Aorta (tissue), 5 donors: ENCODE measurements around the gene COX10. TPM values are rescaled to one million over a fixed set of nuclear protein-coding genes. Genes with fewer than 3 reads are reported as not detected.

Experiments
- ATAC-seq: fragments of 200-7000 bp; cut with Tn5 transposase; one replicate; pipeline ENCODE4 v1.9.1; 2022; ENCODE audit warnings: moderate library complexity; ENCODE audit not compliant: low FRiP score
- DNase-seq, 2 donors: peaks; one replicate each; pipeline ENCODE4 v3.0.0-alpha.2; 2020
- H3K27ac ChIP-seq, 2 donors: one replicate each; pipeline ENCODE4 v1.5.1; 2013; ENCODE audit warnings: low read length in 2 of 2, mild to moderate bottlenecking in 2 of 2, moderate library complexity in 2 of 2, control low read depth in 1 of 2, inconsistent platforms in 1 of 2, low read depth in 1 of 2
- H3K27me3 ChIP-seq, 2 donors: one replicate each; pipeline ENCODE4 v1.6.1; 2013; ENCODE audit warnings: control low read depth in 1 of 2, low read length in 1 of 2, mild to moderate bottlenecking in 1 of 2, moderate library complexity in 1 of 2; ENCODE audit not compliant: insufficient read depth in 2 of 2, control insufficient read depth in 1 of 2
- H3K36me3 ChIP-seq, 2 donors: one replicate each; pipeline ENCODE4 v1.6.1; 2013; ENCODE audit warnings: control low read depth in 1 of 2, low read length in 1 of 2, mild to moderate bottlenecking in 1 of 2; ENCODE audit not compliant: insufficient read depth in 2 of 2, control insufficient read depth in 1 of 2
- H3K4me1 ChIP-seq, 2 donors: one replicate each; pipeline ENCODE4 v1.6.1; 2013; ENCODE audit warnings: low read length in 2 of 2, control low read depth in 1 of 2, mild to moderate bottlenecking in 1 of 2, moderate library complexity in 1 of 2; ENCODE audit not compliant: insufficient read depth in 2 of 2, control insufficient read depth in 1 of 2
- H3K4me3 ChIP-seq, 2 donors: one replicate each; pipeline ENCODE4 v1.5.1; 2013; ENCODE audit warnings: low read length in 2 of 2, control low read depth in 1 of 2, mild to moderate bottlenecking in 1 of 2
- H3K9me3 ChIP-seq: one replicate; pipeline ENCODE4 v1.6.1; 2013; ENCODE audit warnings: mild to moderate bottlenecking, low read length; ENCODE audit not compliant: control insufficient read depth
- WGBS, 2 donors: extraction: QIAGEN DNeasy Blood & Tissue Kit; methylation state at CpG; one replicate each; pipeline ENCODE4 v1.1.7; 2013; 5-methylcytosine and 5-hydroxymethylcytosine counted together
- intact Hi-C, 2 donors: fragments of 100-400 bp; cut with DNase I; formaldehyde crosslinking; loops; one replicate each; pipeline versions ENCODE4 v1.14.2 to v1.15.0; 2022
- polyA plus RNA-seq, 2 donors: library from polyadenylated mRNA; stranded (reverse); fragments of 200-250 nt; gene quantifications; one replicate each; pipeline ENCODE4 v1.2.3, GENCODE V29; 2013
- total RNA-seq, 2 donors: library from RNA; stranded (reverse); fragmentation: NEBNext Ultra II Directional; extraction: Animal tissue kit (Norgen Biotek cat#: 25700); gene quantifications; one replicate each; pipeline ENCODE4 v1.2.1, GENCODE V29; 2021
- donor health status: healthy with polysubstance abuse.
- donor health status: Bipolar disorder and iron deficiency.
- donor health status: DM: no; HTN: no; CAD: no.
- donor health status: DM: no; HTN: no; CAD: no.
- donor health status: DM: yes; HTN: yes; CAD: no.

Gene COX10
- total and polyA plus RNA-seq, 4 donors, result 2.5 to 9.9 (median 6.6) TPM

- no peak for DNase-seq
- Histone ChIP-seq H3K9me3 (no peaks in the 10 kb centered on the region), H3K4me1 (no peaks in the 10 kb centered on the region), H3K4me3 (no peak overlapping the region), H3K27ac (no peak overlapping the region), H3K27me3 (no peaks in the 10 kb centered on the region), H3K36me3 (peaks cover 2 to 3% of the 10 kb centered on the region in 2 donors)
- 93% methylated on average over 8 of the region's 8 CpGs for WGBS, 2 donors
- no peak for ATAC-seq
- intact Hi-C loops, result no loop called here
These were observed 13.5 kb downstream of the COX10 start for GRCh38 chr17:14082848-14083247.

GRCh38 chr17:14084955-14085354, 15.7 kb downstream of the COX10 start:
- no peaks in the 10 kb centered on the region for H3K9me3 ChIP-seq
- 96 to 97% methylated on average over 2 of the region's 2 CpGs for WGBS, 2 donors
- no peak overlapping the region for H3K27ac ChIP-seq
- H3K27me3 ChIP-seq, result no peaks in the 10 kb centered on the region
- intact Hi-C loops, result no loop called here
- DNase-seq, result no peak
- no peaks in the 10 kb centered on the region for H3K4me1 ChIP-seq
- ATAC-seq, result no peak
- no peak overlapping the region for H3K4me3 ChIP-seq
- H3K36me3 ChIP-seq, result no peaks in the 10 kb centered on the region

- intact Hi-C loops, result no loop called here
- H3K9me3 ChIP-seq, result no peaks in the 10 kb centered on the region
- ATAC-seq, result no peak
- H3K36me3 ChIP-seq, result no peaks in the 10 kb centered on the region
- 96 to 97% methylated on average over 2 of the region's 2 CpGs for WGBS, 2 donors
- no peak overlapping the region for H3K27ac ChIP-seq
- H3K27me3 ChIP-seq, result no peaks in the 10 kb centered on the region
- no peak for DNase-seq
- H3K4me1 ChIP-seq, result no peaks in the 10 kb centered on the region
- no peak overlapping the region for H3K4me3 ChIP-seq
These were observed 16.9 kb downstream of the COX10 start for GRCh38 chr17:14086189-14086588.

- no peak overlapping the region for H3K4me3 ChIP-seq
- H3K27me3 ChIP-seq, result no peaks in the 10 kb centered on the region
- no peaks in the 10 kb centered on the region for H3K9me3 ChIP-seq
- no peaks in the 10 kb centered on the region for H3K36me3 ChIP-seq
- intact Hi-C loops, result no loop called here
- DNase-seq (no peak), ATAC-seq (no peak)
- no peak overlapping the region for H3K27ac ChIP-seq
- no peaks in the 10 kb centered on the region for H3K4me1 ChIP-seq
- 90 to 96% methylated on average over 1 of the region's 1 CpG for WGBS, 2 donors
These were observed 19.9 kb downstream of the COX10 start for GRCh38 chr17:14089179-14089578.

GRCh38 chr17:14091367-14091766, 22.1 kb downstream of the COX10 start:
- no peak overlapping the region for H3K27ac ChIP-seq
- no peak overlapping the region for H3K4me3 ChIP-seq
- no peaks in the 10 kb centered on the region for H3K9me3 ChIP-seq
- no peaks in the 10 kb centered on the region for H3K27me3 ChIP-seq
- H3K36me3 ChIP-seq, result no peaks in the 10 kb centered on the region
- no peak for ATAC-seq
- WGBS, 2 donors, result 58 to 62% methylated on average over 4 of the region's 4 CpGs
- intact Hi-C loops, result no loop called here
- no peak for DNase-seq
- no peaks in the 10 kb centered on the region for H3K4me1 ChIP-seq

GRCh38 chr17:14092808-14093207, 23.5 kb downstream of the COX10 start:
- no peak for ATAC-seq
- H3K4me3 ChIP-seq, result no peak overlapping the region
- intact Hi-C loops, result no loop called here

GRCh38 chr17:14094676-14095601, 25.6 kb downstream of the COX10 start:
- no peak for ATAC-seq

More at GRCh38 chr17:14092808-14093207, 23.5 kb downstream of the COX10 start:
- Histone ChIP-seq H3K36me3 (no peaks in the 10 kb centered on the region), H3K9me3 (no peaks in the 10 kb centered on the region), H3K27me3 (no peaks in the 10 kb centered on the region), H3K4me1 (no peaks in the 10 kb centered on the region), H3K27ac (no peak overlapping the region)
- DNase-seq, result no peak
- WGBS, 2 donors, result 80 to 83% methylated on average over 1 of the region's 1 CpG

GRCh38 chr17:14095631-14096030, 26.3 kb downstream of the COX10 start:
- no peaks in the 10 kb centered on the region for H3K27me3 ChIP-seq
- no peaks in the 10 kb centered on the region for H3K9me3 ChIP-seq
- H3K4me3 ChIP-seq, result no peak overlapping the region
- no peaks in the 10 kb centered on the region for H3K4me1 ChIP-seq
- no peaks in the 10 kb centered on the region for H3K36me3 ChIP-seq
- intact Hi-C loops, result no loop called here
- DNase-seq, result no peak
- H3K27ac ChIP-seq, result no peak overlapping the region
- no peak for ATAC-seq
- 98% methylated on average over 3 of the region's 3 CpGs for WGBS, 2 donors

More at GRCh38 chr17:14094676-14095601, 25.6 kb downstream of the COX10 start:
- intact Hi-C loops, result no loop called here
- WGBS, 2 donors, result 96 to 97% methylated on average over 7 of the region's 7 CpGs
- Histone ChIP-seq H3K27ac (no peak overlapping the region), H3K4me3 (no peak overlapping the region), H3K9me3 (no peaks in the 10 kb centered on the region), H3K4me1 (no peaks in the 10 kb centered on the region), H3K36me3 (no peaks in the 10 kb centered on the region), H3K27me3 (no peaks in the 10 kb centered on the region)
- no peak for DNase-seq

GRCh38 chr17:14098246-14098645, 28.9 kb downstream of the COX10 start:
- intact Hi-C loops, result no loop called here
- Histone ChIP-seq H3K36me3 (no peaks in the 10 kb centered on the region), H3K27ac (no peak overlapping the region), H3K9me3 (no peaks in the 10 kb centered on the region), H3K4me1 (no peaks in the 10 kb centered on the region), H3K4me3 (no peak overlapping the region), H3K27me3 (no peaks in the 10 kb centered on the region)
- 95 to 97% methylated on average over 3 of the region's 3 CpGs for WGBS, 2 donors
- DNase-seq (no peak), ATAC-seq (no peak)
